NCI-H187 treated with DMSO at 0.1 percent for 48 hours (cell line): ENCODE data around the gene SNORC.

Experiments
- DNase-seq: peaks from one replicate; lab custom pipeline; 2025; lab: John Stamatoyannopoulos, UW

Gene SNORC

GRCh38 chr2:232869138-232870017 lies 686 bp upstream of the SNORC start:
- no peak for DNase-seq

- no peak for DNase-seq
Measured at GRCh38 chr2:232870766-232871371, 805 bp downstream of the SNORC start.

GRCh38 chr2:232871418-232871834 lies 1.4 kb downstream of the SNORC start:
- DNase-seq = no peak

- no peak for DNase-seq
Measured at GRCh38 chr2:232871835-232872736, 2.0 kb downstream of the SNORC start.

GRCh38 chr2:232872826-232873225 lies 2.8 kb downstream of the SNORC start:
- DNase-seq = no peak

GRCh38 chr2:232873292-232873908 lies 3.3 kb downstream of the SNORC start:
- no peak for DNase-seq

GRCh38 chr2:232873909-232874641 lies 4.0 kb downstream of the SNORC start:
- no peak for DNase-seq

- DNase-seq = no peak
Measured at GRCh38 chr2:232874677-232875223, 4.7 kb downstream of the SNORC start.

GRCh38 chr2:232875256-232876121 lies 5.4 kb downstream of the SNORC start:
- DNase-seq = no peak

- no peak for DNase-seq
Measured at GRCh38 chr2:232876161-232876977, 6.3 kb downstream of the SNORC start.

- DNase-seq = no peak
Measured at GRCh38 chr2:232876978-232877441, 6.9 kb downstream of the SNORC start.

GRCh38 chr2:232877940-232878511 lies 8.0 kb downstream of the SNORC start:
- no peak for DNase-seq

- DNase-seq = no peak
Measured at GRCh38 chr2:232878855-232879617, 9.0 kb downstream of the SNORC start.

GRCh38 chr2:232879618-232880494 lies 9.8 kb downstream of the SNORC start:
- no peak for DNase-seq

GRCh38 chr2:232880764-232881351 lies 10.8 kb downstream of the SNORC start:
- DNase-seq = no peak

- no peak for DNase-seq
Measured at GRCh38 chr2:232882085-232882484, 12.0 kb downstream of the SNORC start.
